ENCODE measurements around the gene POLR2H.
A peak's percentile ranks its signal among the peaks of the same experiment; 100 is the strongest.

The POLR2H gene

DNA sequence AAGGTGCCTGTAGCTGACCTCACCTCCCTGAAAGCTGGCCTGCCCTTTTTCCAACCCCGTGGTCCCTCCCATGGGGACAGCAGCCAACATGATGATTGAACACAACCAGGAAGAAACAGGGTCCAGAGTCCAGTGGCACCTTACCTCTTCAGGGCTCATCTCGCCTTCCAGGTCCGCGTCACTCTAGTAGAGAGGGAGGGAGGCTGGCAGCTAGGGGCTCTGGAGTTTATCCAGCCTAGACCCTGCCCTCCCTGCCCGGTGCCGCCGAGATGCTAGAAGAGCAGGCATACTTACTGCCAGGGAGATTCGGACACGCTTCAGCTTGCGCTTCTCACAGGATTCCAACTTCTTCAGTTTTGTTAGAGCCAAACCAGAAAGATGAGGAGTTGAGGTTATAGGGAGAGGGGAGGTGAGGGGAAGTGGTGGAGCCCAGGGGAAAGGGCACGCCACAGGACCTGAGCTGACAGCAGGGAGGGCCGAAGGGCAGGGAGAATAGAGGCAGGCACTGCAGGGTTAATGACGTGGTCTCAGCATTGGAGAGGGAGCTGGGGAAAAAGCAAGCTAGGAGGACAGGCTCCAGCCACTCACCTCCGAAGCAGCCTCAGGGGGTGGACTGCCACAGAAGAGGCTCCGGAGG is 9.2 kb upstream of the POLR2H start:
- no peak for DNase-seq

DNA sequence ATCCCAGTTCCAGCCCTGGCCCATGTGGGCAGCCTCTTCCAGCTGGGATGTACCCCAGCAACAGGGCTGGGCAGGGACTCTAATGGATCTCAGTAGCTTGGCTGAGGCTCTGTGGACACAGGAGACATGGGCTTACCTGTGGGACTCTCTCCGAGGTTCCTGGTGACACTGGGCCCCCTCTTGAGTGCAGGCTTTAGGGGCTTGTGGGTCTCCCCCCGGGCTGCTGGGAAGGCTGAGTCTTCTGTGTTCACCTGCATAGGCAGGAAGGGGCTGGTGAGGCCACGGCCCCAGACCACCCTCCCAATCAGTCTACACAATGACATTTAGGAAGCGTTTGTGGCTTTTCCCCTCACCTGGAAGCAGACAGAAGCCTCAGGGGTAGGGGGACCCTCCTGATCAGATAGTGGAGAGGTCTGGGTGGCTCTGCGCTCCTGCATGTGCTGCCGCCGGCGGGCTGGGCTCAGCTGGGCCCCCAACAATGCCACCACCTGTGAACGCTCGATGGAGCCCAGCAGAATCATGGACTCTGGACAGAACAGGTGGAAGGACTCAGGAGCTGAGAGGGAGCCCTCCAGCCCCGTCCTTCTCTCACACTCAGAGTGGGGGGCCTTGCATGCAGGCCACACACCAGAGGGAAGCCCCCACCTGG is 8.5 kb upstream of the POLR2H start:
- DNase-seq = no peak

DNA sequence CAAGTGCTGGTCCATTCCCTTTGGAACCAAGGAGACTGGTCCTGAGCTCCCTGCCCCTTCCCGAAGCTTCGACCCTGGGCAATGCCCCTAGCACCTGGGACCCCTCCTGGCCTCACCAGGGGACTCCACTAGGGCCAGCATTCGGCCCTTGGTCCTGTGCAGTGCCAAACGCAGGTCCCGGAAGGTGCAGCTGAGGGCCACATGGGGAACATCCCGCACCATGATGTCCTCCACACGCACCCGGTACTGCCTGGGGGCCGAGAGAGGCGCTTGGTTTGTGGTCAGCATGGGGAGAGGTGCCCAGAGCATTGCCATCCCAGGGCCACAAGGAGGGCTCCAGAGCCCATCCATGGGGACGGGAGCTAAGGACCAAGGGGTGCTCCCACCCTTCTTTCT is 8.0 kb upstream of the POLR2H start:
- no peak for DNase-seq

DNA sequence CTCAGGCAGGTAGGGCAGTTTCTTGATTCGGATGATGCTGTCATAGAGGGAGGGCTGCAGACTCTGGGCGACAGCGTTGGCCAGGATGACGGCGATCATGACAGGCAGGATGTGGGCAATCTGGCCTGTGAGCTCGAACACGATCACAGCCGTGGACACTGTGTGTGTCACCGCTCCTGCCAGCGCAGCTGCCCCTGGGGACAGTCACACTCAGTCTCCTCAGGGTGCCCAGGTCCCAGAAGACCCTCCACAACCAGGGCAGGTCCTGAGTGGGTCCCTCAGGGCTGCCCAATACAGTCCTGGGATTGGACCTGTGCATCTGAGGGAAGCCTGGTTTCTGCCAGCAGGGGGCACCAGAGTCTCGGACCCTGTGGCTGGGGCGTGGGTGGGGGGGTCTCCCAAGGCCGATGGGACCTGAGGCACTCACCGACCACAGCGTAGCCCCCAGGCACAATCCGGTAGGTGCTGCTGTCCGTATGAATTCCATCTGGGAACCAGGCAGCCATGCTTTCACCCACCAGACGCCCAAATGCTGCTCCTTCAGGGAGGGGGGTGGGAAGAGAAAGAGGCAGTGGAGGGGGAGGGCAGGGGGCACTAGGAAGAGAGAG is 7.3 kb upstream of the POLR2H start:
- DNase-seq = peak in 1 of 2 experiments; percentile 72

DNA sequence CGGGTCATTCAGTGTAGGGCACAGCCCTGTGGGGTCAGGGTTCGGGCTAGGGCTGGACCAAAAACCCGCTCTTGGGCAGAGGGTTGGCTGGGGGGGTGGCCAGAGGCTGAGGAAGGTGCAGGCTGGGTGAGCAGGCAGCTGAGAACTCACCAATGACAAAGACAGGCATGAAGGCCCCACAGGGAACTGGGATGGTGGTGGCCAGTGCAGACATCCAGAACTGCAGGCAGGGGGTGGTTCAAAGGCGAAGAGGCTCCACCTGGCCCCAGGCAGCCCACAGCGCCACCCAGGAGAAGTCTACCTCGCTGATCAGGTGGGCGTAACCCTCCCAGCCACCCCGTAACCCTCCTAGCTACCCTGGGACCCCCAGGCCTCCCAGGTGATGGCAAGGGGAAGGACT is 6.8 kb upstream of the POLR2H start:
- no peak for DNase-seq

DNA sequence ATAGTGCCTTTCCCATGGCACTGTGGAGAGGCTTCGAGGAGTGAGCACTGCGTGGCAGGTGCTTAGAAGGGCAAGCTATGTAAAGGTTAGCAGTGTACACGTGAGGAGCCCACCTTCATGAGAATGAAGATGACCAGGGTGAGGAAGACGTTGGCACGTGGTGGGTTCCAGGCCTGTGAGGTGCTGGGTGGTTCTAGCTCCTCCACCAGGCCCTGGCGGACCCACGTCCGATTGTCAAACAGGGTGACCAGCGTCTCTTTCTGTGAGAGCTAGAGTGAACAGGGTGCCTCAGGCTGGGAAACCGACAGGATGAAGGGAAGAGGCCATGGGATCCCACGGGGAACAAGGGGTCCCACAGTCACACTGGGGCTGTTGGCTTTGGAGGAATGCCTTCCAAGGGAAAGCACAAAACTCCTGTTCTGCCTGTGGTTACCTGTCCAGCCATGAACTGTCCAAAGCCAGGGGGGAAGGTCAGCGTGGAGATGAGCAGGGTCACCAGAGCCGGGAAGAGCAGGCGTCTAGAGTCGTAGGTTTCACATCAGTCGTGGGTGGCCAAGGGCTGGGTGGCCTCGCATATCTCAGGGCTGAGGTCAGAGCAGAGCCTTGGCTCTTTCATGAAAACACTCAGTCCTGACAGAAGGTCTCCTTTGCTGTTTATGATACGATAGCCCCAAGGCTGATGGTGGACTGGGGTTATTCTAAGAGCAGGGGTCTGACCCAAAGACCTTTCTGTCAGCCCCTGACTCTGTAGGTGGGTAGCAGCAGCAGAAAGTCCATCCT is 6.1 kb upstream of the POLR2H start:
- DNase-seq = no peak

DNA sequence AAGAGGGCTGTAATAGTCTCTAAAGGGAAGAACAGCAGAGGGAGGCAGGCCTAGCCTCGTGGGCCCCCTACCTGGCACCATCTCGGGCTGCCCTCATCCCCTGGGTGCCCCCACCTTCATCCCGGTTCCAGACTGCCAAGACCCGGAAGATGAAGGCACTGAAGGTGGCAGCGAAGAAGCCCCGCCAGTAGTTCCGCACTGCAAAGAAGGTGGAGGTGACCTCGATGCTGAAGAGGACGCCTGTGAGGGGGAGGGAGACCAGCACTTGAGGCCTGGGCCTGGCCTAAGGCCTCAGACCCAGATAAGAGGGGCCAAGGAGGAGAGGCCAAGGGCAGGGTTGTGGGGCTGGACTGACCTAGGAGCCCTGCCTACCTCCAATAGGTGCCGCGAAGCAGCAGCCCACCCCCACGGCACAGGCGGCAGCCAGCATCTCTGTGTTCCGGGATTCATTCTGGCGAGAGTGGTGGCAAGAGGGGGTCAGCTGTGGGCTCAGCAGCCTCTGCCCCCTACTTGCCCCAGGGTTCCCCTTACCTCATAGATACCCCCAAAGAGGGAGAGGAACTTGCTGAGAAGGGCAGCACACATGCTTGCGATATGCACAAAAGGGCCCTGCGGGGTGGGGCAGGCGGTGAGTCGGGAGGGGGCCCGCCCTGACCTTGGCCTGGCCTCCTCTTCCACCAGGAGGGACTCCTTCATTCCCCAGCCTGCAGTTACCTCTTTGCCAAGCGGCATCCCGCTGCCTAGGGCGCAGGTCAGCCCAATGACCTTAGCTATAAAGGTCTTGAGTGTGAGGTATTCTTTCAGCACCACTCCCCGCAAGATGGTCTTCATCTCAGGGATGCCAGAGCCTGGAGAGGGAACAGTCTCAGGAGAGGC is 4.0 kb upstream of the POLR2H start:
- DNase-seq = no peak

DNA sequence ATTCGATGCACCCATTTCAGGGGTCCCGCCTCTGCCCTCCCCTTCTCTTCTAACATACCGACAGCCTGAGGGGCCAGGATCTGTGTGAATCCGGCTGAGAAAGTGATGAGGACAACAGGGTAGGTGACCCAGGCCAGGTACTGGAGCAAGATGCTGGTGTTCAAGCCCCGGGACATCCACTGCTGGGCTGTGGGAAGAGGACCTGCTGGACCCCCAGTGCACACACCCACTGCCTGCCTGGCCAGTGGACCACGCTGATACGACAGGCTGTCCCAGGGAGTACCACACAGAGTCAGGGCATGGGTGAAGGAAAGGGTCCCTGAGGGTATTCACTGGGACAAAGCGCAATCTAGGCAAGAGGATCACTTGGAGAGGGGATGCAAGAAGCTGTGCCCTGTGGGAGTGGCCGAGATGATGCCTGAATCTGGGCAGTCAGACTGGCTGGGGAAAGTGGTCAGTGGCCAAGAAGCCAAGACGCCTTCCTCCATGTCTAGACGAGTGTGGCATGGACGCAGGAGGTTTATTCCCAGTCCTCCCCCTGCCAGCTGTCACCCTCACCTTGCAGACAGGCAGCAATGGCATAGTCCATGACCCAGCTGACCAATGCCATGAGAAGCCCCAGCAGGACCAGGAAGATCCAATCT is 3.3 kb upstream of the POLR2H start:
- DNase-seq = no peak

DNA sequence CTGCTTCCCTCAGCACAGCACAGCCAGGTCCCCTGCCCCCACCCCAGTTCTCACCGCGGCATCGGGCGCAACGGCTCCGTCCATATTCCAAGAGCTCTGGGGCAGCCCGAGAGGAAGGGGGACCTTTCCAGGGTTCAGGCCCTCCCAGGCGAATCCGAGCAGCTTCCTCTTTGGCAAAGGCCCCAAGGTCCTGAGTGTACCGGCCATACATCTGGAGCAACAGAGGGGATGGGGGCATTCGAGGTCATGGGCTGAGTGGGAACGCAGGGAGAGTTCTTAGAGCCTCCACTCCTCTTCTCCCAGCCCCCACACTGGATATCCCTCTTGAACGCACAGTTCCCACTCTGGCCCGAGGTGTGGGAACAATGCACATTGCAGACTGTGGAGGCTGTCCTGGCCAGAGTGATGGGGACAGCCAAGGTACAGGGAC is 2.6 kb upstream of the POLR2H start:
- DNase-seq = no peak

DNA sequence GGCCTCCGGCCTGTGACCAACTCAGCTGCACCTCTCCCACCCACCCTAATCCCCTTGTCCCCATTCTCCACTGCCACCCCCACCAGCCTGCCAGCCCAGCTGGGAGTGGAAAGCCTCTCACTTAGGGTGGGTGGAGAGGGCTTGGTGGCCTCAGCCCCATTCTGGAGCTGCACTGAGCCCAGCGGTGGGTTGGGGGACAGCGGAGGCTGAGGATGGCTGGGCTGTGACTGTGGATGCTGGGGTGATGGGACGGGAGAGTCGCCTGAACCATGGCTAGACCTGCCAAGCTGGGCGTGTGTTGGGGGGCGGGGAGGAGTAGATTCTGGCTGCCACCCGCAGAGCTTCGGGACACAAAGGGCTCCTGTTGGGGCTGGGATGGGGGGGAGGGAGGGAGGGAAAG is 1.9 kb upstream of the POLR2H start:
- DNase-seq = no peak

DNA sequence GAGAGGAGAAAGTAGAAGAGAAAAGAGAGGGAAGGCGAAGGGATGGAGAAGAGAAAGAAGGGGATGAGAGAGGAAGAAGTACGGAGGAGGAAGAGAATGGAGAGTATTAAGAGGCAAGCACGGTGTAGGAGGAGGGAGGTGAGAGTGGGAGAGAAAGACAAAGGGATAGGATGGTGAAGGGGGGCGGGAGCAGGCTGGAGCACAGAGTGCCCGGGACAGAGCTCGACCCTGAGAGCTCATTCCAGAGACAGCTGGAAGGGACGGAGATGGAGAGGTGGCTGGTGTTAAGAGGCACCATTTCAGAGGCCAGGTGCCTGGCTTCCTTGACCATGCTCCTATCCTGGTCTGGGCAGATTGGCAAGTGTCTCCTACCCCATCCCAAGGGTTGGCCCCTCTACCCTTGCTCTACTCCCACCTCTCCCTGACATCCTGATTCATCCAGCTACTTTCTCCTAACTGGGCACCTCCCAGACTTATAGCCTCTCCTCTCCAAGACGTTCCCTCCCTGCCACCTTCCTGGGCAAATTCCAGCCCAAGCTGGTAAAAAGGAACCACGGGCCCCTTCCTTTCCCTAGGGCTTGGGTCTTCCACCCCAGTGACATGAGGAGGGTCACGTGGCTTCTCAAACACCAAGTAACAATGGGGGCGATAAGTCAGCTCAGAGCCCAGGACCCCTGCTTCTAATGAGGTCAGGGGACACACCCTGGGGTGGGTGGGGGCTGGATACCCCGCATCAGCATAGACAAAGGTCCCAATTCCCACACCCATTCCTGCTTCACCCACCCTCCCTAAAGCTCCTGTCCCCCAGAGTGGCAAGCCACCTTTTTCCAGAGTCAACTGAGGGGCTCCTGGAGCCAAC is 1.2 kb upstream of the POLR2H start:
- no peak for DNase-seq

DNA sequence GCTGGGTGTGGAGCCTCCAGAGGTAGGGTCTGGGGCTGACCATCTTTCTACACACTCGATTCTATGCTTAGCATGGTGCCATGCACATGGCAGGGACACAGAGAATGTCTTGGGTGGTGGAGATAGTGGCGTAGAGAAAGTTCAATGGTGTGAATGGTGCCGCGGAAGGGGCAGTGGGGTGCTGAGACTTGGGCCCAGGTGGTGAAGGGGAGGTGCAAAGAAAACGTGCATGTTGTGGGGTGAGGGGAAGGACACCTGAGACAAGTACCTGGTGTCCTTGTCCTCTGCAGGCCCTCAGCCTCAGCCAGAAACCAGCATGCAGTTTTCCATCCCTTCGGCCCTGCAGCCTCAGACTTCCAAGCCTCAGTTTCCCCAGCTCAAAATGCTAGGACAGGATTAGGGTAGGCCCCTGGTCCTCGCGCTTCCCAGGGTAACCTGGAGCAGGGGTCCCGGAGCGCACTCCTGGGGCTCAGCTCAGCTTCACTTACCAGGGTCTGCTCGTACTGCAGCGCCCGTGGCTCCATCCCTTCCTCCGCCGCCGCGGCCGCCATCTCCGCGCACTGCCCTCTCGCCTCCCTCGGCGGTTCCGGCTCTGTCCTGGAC is 480 bp upstream of the POLR2H start:
- DNase-seq = no peak

DNA sequence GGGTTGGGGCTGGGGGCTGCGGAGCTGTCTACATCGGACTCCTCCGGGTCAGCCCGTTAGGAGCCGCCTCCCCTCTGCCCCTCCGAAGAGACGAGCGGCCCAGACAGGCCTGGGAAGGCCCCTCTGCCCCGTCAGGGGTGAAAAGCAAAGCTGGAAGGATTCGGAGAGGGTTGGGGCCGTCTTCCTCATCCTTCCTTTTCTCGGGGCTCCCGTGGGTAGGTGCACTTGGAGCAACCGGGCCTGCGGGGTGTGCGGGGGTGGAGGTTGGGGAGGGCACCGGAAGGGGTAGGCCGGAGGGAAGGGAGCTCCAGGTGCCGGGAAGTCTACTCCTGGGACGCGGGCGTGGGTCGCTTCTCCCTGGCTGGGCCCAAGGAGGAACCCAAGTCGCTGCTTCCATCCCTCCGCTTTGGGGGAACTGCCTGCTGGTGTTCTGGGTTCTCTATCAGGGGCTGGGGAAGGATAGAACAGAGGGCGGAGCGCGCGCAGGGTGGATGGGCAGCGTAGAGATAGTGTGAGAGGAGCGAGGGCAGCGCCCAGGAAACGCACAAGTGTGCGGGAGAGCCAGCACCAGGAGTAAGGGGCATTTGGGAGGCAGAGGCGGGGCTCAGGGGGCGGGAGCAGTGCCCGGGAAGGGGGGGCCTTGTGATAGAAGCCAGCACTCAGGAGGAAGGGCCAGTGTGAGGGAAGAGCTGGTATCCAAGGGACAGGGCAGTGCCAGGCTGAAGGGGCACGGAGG is 590 bp downstream of the POLR2H start:
- DNase-seq = peak in 1 of 2 experiments; percentile 65

DNA sequence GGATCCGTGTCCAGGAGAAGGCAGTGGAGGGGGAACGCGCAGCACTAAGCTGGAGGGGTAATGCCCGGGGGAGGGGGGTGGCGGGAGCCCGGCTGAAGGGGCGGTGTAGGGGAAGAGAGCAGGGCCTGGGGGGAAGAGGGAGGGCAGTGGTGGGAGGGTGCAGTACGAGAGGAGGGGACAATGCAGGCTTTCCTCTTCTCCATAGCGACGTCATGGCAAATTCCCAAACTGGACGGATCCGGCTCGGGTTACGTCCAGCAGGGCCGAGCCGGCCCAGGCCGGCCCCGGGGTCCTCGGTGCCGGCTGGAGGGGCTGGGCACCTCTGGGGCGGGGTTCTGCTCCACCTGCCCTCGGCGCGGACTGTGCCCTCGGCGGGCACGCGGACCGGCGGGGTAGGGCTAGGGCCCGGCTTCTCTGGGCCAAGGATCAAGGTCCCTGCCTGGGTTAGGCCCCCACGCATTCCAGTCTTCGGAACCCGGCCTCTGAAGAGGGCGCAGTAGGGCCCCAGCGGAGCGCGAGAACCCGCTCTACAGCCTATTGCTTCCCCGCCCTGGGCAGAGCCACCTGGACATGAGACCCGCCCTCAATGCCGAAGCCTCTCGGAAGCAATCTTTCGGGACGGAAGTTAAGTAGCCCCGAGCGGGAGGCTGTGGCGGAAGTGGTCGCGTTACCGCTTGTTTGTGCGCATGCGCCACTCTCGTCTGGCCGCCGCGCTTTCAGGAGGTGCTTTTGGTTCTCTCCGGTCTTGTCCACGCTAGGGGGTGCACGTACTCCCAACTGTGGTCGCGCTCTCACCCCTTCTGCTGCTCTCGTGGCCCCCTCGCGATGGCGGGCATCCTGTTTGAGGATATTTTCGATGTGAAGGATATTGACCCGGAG is 1.4 kb downstream of the POLR2H start:
- DNase-seq = peak; percentile 98

DNA sequence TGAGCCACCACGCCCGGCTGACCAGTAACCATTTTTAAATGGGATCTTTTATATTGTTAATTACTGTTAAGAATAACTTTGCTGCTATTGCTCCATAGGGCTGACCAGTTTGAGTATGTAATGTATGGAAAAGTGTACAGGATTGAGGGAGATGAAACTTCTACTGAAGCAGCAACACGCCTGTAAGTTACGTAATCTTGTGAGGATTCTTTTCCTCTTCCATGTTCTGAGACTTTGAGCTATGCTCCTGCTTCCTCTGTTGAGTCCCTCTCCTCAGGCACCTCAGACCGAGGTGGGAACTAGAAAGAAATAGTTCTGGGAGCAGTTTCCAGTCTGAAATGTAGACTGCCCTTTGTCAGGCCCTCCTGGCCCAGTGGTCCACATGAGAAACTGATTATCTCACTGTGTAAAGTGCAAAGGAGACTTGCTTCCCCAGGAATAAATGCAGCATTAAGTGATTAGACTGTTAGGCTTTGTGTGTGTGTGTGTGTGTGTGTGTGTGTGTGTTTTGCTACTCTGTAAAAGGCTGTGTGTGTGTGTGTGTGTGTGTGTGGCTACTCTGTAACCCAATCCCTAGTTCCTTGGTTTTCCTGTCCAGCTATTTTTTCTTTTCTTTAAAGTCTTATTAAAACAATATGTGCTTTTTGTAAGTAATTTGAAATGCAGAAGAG is 5.2 kb downstream of the POLR2H start:
- DNase-seq = no peak

DNA sequence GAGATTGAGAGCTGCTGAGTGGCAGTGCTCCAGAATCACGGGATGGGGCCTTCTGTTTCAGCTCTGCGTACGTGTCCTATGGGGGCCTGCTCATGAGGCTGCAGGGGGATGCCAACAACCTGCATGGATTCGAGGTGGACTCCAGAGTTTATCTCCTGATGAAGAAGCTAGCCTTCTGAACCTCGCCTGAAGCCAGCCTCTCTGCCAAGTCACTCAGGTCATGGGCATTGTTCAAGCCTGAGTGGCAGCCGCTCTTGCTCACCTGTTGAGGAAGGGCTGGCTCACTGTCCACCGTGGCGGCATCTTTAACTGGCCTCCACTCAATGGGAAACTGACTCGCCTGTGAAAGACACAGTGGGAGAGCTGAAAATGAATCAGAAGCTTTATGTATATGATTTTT is 6.6 kb downstream of the POLR2H start:
- no peak for DNase-seq

DNA sequence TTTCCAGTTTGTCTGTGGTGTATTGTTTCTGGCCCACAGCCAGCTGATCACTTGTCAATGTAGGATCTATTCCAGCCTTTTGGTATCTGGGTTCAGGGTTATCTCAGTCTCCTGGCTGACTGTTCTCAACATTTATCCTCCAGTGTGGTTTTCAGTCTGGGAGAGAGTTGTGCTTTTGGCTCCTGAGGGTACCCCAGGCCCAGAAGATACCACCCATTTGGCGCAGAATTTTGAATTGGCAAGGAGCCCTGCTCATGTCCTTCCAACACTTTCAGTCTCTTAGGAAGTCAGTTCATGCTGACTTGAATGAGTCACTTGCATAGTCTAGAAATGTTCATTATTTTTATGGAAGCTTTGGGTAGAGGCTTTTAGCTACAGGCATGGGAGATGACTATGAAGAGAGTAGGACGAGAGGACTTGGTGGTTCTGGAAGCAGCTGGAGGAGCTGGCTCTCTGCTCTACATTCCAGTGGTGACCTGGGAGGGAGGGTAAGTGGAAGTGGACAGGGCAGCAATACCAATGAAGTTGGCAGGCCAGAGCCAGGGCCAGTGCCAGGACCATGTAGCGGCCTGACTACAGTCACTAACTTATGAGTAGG is 7.2 kb downstream of the POLR2H start:
- no peak for DNase-seq

DNA sequence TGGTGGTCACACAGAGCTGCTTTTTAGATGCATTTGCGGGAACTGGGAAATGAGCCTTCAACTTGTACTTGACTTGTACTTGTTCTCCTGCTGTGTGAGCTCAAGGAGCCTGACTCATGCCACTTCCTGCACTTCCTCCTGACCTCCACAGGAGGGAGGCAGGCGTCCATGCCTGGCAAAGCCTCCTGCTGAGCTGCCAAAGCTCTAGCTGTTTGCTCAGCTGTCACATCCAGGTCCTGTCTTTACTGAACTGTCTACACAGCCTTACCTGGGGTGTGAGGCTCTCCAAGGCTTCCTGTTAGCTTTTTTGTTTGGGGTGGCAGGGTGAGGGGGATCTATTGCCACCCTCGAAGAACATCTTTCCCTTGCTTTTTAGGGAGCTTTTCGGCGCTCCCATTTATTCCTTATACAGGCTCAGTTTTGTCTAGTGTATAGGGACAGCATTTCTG is 10.1 kb downstream of the POLR2H start:
- DNase-seq = peak; percentile 76 to 88
